Measurements from ENCODE around the gene SELENOT. TPM values are rescaled to one million over a fixed set of nuclear protein-coding genes. Genes with fewer than 3 reads are reported as not detected.

Gene SELENOT
- total and polyA plus RNA-seq, 4 donors: 52.7 to 107 (median 70.0) TPM

DNA sequence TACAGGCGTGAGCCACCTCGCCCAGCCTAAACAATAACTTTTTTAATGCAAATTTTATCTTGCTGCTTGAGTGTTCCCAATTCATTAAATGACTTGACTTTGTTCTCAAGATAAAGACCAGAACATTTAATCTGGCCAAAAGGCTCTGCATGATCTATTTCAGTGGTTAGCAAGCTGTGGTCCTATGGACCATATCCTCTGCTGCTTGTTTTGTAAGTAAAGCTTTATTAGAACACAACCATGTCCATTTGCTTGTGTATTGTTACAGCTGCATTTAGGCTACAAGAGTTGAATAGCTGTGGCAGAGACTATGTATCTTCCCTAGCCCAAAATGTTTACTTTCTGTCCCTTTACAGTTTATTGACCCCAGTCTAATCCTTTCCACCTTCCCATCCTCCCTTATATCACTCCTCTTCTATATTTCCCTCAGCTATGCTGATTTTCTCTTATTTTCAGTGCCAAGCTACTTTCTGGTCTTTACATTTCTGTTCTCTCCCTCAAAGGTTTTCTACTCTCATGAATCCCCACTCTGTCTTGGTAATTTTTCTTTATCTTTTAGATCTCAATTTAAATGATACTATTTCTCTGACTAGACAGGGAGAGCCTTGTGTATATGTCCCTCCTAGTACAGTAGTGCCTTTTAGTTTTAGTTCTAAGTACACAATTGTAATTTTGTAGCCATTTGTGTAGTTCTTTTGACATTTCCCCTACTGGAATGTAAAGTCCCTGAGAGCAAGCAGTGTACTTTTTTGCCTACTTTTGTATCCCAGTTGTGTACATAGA, 23.2 kb downstream of the SELENOT start (continued):
- TF ChIP-seq MAX (IDR thresholded peaks at IDR 0.05) (no peak), CTCF (IDR thresholded peaks at IDR 0.05; ENCODE audit: low read depth, low read length, missing input control) (no peak), EGR1 (IDR thresholded peaks at IDR 0.05; ENCODE audit: low read depth in 2 of 2) (no peak), HNF4G (IDR thresholded peaks at IDR 0.05) (no peak)

DNA sequence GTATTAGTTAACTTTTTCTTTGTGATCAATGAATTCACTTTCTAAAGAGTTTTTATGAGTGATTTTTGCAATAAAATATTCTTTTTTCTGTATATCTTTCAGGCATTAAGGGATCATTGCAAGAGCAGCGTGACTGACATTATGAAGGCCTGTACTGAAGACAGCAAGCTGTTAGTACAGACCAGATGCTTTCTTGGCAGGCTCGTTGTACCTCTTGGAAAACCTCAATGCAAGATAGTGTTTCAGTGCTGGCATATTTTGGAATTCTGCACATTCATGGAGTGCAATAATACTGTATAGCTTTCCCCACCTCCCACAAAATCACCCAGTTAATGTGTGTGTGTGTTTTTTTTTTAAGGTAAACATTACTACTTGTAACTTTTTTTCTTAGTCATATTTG, 24.4 kb downstream of the SELENOT start:
- no peak for DNase-seq (ENCODE audit: low spot score)
- no peaks in the 10 kb centered on the region for H3K9me3 ChIP-seq (ENCODE audit: control insufficient read depth in 4 of 4, low read length in 3 of 4)
- TF ChIP-seq, protein P1, sequence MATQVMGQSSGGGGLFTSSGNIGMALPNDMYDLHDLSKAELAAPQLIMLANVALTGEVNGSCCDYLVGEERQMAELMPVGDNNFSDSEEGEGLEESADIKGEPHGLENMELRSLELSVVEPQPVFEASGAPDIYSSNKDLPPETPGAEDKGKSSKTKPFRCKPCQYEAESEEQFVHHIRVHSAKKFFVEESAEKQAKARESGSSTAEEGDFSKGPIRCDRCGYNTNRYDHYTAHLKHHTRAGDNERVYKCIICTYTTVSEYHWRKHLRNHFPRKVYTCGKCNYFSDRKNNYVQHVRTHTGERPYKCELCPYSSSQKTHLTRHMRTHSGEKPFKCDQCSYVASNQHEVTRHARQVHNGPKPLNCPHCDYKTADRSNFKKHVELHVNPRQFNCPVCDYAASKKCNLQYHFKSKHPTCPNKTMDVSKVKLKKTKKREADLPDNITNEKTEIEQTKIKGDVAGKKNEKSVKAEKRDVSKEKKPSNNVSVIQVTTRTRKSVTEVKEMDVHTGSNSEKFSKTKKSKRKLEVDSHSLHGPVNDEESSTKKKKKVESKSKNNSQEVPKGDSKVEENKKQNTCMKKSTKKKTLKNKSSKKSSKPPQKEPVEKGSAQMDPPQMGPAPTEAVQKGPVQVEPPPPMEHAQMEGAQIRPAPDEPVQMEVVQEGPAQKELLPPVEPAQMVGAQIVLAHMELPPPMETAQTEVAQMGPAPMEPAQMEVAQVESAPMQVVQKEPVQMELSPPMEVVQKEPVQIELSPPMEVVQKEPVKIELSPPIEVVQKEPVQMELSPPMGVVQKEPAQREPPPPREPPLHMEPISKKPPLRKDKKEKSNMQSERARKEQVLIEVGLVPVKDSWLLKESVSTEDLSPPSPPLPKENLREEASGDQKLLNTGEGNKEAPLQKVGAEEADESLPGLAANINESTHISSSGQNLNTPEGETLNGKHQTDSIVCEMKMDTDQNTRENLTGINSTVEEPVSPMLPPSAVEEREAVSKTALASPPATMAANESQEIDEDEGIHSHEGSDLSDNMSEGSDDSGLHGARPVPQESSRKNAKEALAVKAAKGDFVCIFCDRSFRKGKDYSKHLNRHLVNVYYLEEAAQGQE (IDR thresholded peaks at IDR 0.05): no peak
- TF ChIP-seq FOXA2 (IDR thresholded peaks at IDR 0.05): no peak
- no peak for TF ChIP-seq HNF4G (IDR thresholded peaks at IDR 0.05)
- no peak for TF ChIP-seq NR2F2 (IDR thresholded peaks at IDR 0.05)
- TF ChIP-seq MAX (IDR thresholded peaks at IDR 0.05): no peak
- no peak for TF ChIP-seq HNF4A (conservative IDR thresholded peaks at IDR 0.05)
- TF ChIP-seq GABPA (IDR thresholded peaks at IDR 0.05 in 1 of 2, conservative IDR thresholded peaks at IDR 0.05 in 1 of 2): no peak
- no peak for TF ChIP-seq FOXA1 (IDR thresholded peaks at IDR 0.05)
- TF ChIP-seq RAD21 (IDR thresholded peaks at IDR 0.05): no peak
- TF ChIP-seq, protein P2, sequence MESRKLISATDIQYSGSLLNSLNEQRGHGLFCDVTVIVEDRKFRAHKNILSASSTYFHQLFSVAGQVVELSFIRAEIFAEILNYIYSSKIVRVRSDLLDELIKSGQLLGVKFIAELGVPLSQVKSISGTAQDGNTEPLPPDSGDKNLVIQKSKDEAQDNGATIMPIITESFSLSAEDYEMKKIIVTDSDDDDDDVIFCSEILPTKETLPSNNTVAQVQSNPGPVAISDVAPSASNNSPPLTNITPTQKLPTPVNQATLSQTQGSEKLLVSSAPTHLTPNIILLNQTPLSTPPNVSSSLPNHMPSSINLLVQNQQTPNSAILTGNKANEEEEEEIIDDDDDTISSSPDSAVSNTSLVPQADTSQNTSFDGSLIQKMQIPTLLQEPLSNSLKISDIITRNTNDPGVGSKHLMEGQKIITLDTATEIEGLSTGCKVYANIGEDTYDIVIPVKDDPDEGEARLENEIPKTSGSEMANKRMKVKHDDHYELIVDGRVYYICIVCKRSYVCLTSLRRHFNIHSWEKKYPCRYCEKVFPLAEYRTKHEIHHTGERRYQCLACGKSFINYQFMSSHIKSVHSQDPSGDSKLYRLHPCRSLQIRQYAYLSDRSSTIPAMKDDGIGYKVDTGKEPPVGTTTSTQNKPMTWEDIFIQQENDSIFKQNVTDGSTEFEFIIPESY (IDR thresholded peaks at IDR 0.05): no peak
- TF ChIP-seq, protein P3, sequence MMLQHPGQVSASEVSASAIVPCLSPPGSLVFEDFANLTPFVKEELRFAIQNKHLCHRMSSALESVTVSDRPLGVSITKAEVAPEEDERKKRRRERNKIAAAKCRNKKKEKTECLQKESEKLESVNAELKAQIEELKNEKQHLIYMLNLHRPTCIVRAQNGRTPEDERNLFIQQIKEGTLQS (IDR thresholded peaks at IDR 0.05): no peak
- no peak for TF ChIP-seq CTCF (IDR thresholded peaks at IDR 0.05; ENCODE audit: low read depth, low read length, missing input control)
- TF ChIP-seq YY1 (IDR thresholded peaks at IDR 0.05): no peak
- TF ChIP-seq RXRA (IDR thresholded peaks at IDR 0.05): no peak
- no peak for TF ChIP-seq JUND (IDR thresholded peaks at IDR 0.05)
- TF ChIP-seq TAF1 (conservative IDR thresholded peaks at IDR 0.05): no peak
- TF ChIP-seq SP1 (IDR thresholded peaks at IDR 0.05): no peak
- no peak for TF ChIP-seq EGR1 (IDR thresholded peaks at IDR 0.05; ENCODE audit: low read depth in 2 of 2)
- H3K27me3 ChIP-seq (ENCODE audit: control insufficient read depth in 4 of 4, insufficient read depth in 4 of 4, low read length in 3 of 4): no peaks in the 10 kb centered on the region
- no peak overlapping the region for H3K27ac ChIP-seq (ENCODE audit: low read depth in 1 of 2, low read length in 2 of 2)
- H3K4me1 ChIP-seq (ENCODE audit: control insufficient read depth in 4 of 4, insufficient read depth in 4 of 4, low read length in 3 of 4): no peaks in the 10 kb centered on the region
- H3K36me3 ChIP-seq (ENCODE audit: control insufficient read depth in 4 of 4, insufficient read depth in 3 of 4, low read depth in 1 of 4, low read length in 3 of 4): peaks cover 3 to 40% (median 23%) of the 10 kb centered on the region in 4 donors
- H3K4me3 ChIP-seq (ENCODE audit: low read depth in 1 of 3, low read length in 3 of 3): no peak overlapping the region
- WGBS: 90% methylated on average over 2 of the region's 2 CpGs
- H3K9ac ChIP-seq (ENCODE audit: low read depth in 1 of 2, low read length in 2 of 2): no peak overlapping the region
